Neural cell (in vitro differentiated cells): ENCODE data around the gene INF2.

Experiments used
- CTCF ChIP-seq: fragments of 450-650 bp; IDR thresholded peaks from 2 replicates; pipeline ENCODE4 v1.5.1; 2014; ENCODE audit warnings: antibody characterized with exemption, mild to moderate bottlenecking, moderate library complexity; ENCODE audit not compliant: poor library complexity, severe bottlenecking
- SMC3 ChIP-seq: fragments of 450-650 bp; conservative IDR thresholded peaks from 2 replicates; pipeline ENCODE4 v1.6.1; 2014; ENCODE audit warnings: antibody characterized with exemption, mild to moderate bottlenecking, moderate library complexity; ENCODE audit not compliant: poor library complexity

- TF ChIP-seq SMC3 (no peak), CTCF (no peak)
Measured at GRCh38 chr14:104678346-104678745, 11.1 kb upstream of the INF2 start.
